ENCODE data around the gene GSG1.
"Not testable (repeated sequence)": the region's sequence is repeated elsewhere in the genome, so short reads cannot be mapped to it uniquely, and the experiment has no call there.

GSG1 gene

GRCh38 chr12:13097491-13098011, 5.9 kb downstream of the GSG1 start:
- no peak overlapping the region for H3K4me3 ChIP-seq (ENCODE audit: low read length)
- no peak for DNase-seq (ENCODE audit: low read depth, low spot score)

- DNase-seq (ENCODE audit: low read depth, low spot score) = no peak
These were observed 8.0 kb downstream of the GSG1 start for GRCh38 chr12:13095266-13095995.

GRCh38 chr12:13094367-13094766, 9.1 kb downstream of the GSG1 start:
- DNase-seq (ENCODE audit: low read depth, low spot score) = no peak
- H3K4me3 ChIP-seq (ENCODE audit: low read length) = no peak overlapping the region

More at GRCh38 chr12:13095266-13095995, 8.0 kb downstream of the GSG1 start:
- H3K4me3 ChIP-seq (ENCODE audit: low read length) = no peak overlapping the region

- no peak for DNase-seq (ENCODE audit: low read depth, low spot score)
- H3K4me3 ChIP-seq (ENCODE audit: low read length) = no peak overlapping the region
These were observed 9.6 kb downstream of the GSG1 start for GRCh38 chr12:13093848-13094220.

GRCh38 chr12:13093191-13093847, 10.1 kb downstream of the GSG1 start:
- no peak overlapping the region for H3K4me3 ChIP-seq (ENCODE audit: low read length)
- DNase-seq (ENCODE audit: low read depth, low spot score) = no peak

GRCh38 chr12:13091832-13092231, 11.6 kb downstream of the GSG1 start:
- no peak for DNase-seq (ENCODE audit: low read depth, low spot score)
- H3K4me3 ChIP-seq (ENCODE audit: low read length) = no peak overlapping the region

GRCh38 chr12:13090054-13090453, 13.4 kb downstream of the GSG1 start:
- no peak overlapping the region for H3K4me3 ChIP-seq (ENCODE audit: low read length)
- DNase-seq (ENCODE audit: low read depth, low spot score) = no peak

GRCh38 chr12:13088496-13088895, 15.0 kb downstream of the GSG1 start:
- DNase-seq (ENCODE audit: low read depth, low spot score) = no peak

GRCh38 chr12:13087766-13088165, 15.7 kb downstream of the GSG1 start:
- no peak overlapping the region for H3K4me3 ChIP-seq (ENCODE audit: low read length)
- DNase-seq (ENCODE audit: low read depth, low spot score) = no peak

More at GRCh38 chr12:13088496-13088895, 15.0 kb downstream of the GSG1 start:
- H3K4me3 ChIP-seq (ENCODE audit: low read length) = no peak overlapping the region

- no peak overlapping the region for H3K4me3 ChIP-seq (ENCODE audit: low read length)
- DNase-seq (ENCODE audit: low read depth, low spot score) = no peak
These were observed 17.3 kb downstream of the GSG1 start for GRCh38 chr12:13085968-13086686.

GRCh38 chr12:13084898-13085640, 18.4 kb downstream of the GSG1 start:
- no peak for DNase-seq (ENCODE audit: low read depth, low spot score)
- no peak overlapping the region for H3K4me3 ChIP-seq (ENCODE audit: low read length)

- DNase-seq (ENCODE audit: low read depth, low spot score); H3K4me3 ChIP-seq (ENCODE audit: low read length): not testable (repeated sequence)
These were observed 19.8 kb downstream of the GSG1 start for GRCh38 chr12:13083638-13084037.

- H3K4me3 ChIP-seq (ENCODE audit: low read length) = no peak overlapping the region
- no peak for DNase-seq (ENCODE audit: low read depth, low spot score)
These were observed 20.6 kb downstream of the GSG1 start for GRCh38 chr12:13082861-13083260.

- H3K4me3 ChIP-seq (ENCODE audit: low read length) = no peak overlapping the region
- DNase-seq (ENCODE audit: low read depth, low spot score) = no peak
These were observed 23.2 kb downstream of the GSG1 start for GRCh38 chr12:13080266-13080665.

GRCh38 chr12:13079440-13079906, 24.0 kb downstream of the GSG1 start:
- DNase-seq (ENCODE audit: low read depth, low spot score) = no peak
- no peak overlapping the region for H3K4me3 ChIP-seq (ENCODE audit: low read length)

- DNase-seq (ENCODE audit: low read depth, low spot score) = no peak
- H3K4me3 ChIP-seq (ENCODE audit: low read length) = no peak overlapping the region
These were observed 27.5 kb downstream of the GSG1 start for GRCh38 chr12:13075786-13076570.

GRCh38 chr12:13075118-13075480, 28.4 kb downstream of the GSG1 start:
- no peak for DNase-seq (ENCODE audit: low read depth, low spot score)
- no peak overlapping the region for H3K4me3 ChIP-seq (ENCODE audit: low read length)

- no peak for DNase-seq (ENCODE audit: low read depth, low spot score)
- H3K4me3 ChIP-seq (ENCODE audit: low read length) = no peak overlapping the region
These were observed 28.9 kb downstream of the GSG1 start for GRCh38 chr12:13074396-13075117.
